HCT116 (cell line): ENCODE data around the gene TAC4.

ENCODE experiments used
- CTCF ChIP-seq, 3 experiments: fragments of 200-600 bp in 1 of 3; sonication (generic) in 1 of 3; IDR thresholded peaks in 2 of 3; conservative IDR thresholded peaks in 1 of 3; 2 replicates each; pipeline ENCODE4 v1.5.1; 2012 to 2017; ENCODE audit warnings: low read depth in 2 of 3, low read length in 2 of 3, antibody characterized with exemption in 1 of 3, borderline replicate concordance in 1 of 3, control low read depth in 1 of 3, mild to moderate bottlenecking in 1 of 3, mixed read lengths in 1 of 3, mixed run types in 1 of 3, moderate library complexity in 1 of 3; ENCODE audit not compliant: insufficient read depth in 1 of 3
- EZH2 ChIP-seq: fragments of 200-600 bp; sonication (generic); IDR thresholded peaks from 2 replicates; pipeline ENCODE4 v1.6.1; 2017; ENCODE audit warnings: antibody characterized with exemption, mixed run types
- JUND ChIP-seq: IDR thresholded peaks from 2 replicates; pipeline ENCODE4 v1.6.1; 2012
- POLR2A ChIP-seq: IDR thresholded peaks from 2 replicates; pipeline ENCODE4 v1.7.0; 2011; ENCODE audit warnings: borderline replicate concordance; ENCODE audit not compliant: insufficient read depth, insufficient read length; ENCODE audit errors: extremely low read depth
- POLR2AphosphoS5 ChIP-seq: IDR thresholded peaks from 2 replicates; pipeline ENCODE4 v1.6.1; 2011; ENCODE audit warnings: mild to moderate bottlenecking, low read depth, low read length, moderate library complexity
- REST ChIP-seq: IDR thresholded peaks from 2 replicates; pipeline ENCODE4 v1.6.1; 2012; ENCODE audit warnings: low read depth
- ZNF274 ChIP-seq: fragments of 200-500 bp; sonication (Bioruptor generic); IDR thresholded peaks from 2 replicates; pipeline ENCODE4 v1.6.1; 2014; ENCODE audit warnings: mild to moderate bottlenecking, low read depth, low read length, inconsistent platforms

GRCh38 chr17:49853470-49854015 lies 5.7 kb upstream of the TAC4 start:
- TF ChIP-seq JUND: no peak
- TF ChIP-seq POLR2A: no peak
- TF ChIP-seq POLR2AphosphoS5: no peak
- TF ChIP-seq REST: no peak
- TF ChIP-seq CTCF (IDR thresholded peaks at IDR 0.05 in 2 of 3, conservative IDR thresholded peaks at IDR 0.05 in 1 of 3; ENCODE audit: borderline replicate concordance in 1 of 3, insufficient read depth in 1 of 3, low read depth in 2 of 3, low read length in 2 of 3): no peak
- TF ChIP-seq EZH2: no peak
- TF ChIP-seq ZNF274: no peak
